HG02798 (cell line): ENCODE measurements around the gene EXOC3L1.

Experiments used
- ATAC-seq: cut with Tn5 transposase; IDR thresholded peaks from one replicate; pipeline ENCODE4 v1.9.1; 2021; ENCODE audit warnings: mild to moderate bottlenecking; ENCODE audit not compliant: unreplicated experiment, poor library complexity

Gene EXOC3L1

DNA sequence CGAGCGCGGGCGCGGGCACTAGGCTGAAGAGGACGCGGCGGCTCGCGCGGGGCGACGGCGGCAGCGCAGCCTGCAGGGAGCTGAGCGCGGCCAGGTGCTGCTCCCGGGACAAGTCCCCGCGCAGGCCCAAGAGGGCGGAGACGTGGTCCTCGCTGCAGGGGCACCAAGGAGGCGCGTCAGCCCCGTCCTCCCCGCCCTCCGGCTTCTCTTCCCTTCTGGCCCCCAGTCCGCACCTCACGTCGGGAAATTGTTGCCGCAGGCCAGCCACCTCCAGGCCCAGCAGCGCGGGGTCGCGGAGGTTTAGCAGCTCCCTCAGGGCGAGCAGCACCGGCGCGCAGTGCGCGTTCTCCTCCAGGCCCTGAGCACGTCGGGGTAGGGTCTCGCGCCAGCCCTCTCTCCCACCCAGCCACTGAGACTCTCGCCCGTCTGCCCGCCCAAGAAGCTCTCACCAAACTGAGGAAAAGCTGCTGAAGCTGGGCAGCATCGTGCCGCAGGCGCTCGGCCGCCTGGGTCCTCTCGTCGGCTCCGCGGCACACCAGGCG lies 5.4 kb downstream of the EXOC3L1 start:
- peak; percentile 4 for ATAC-seq

DNA sequence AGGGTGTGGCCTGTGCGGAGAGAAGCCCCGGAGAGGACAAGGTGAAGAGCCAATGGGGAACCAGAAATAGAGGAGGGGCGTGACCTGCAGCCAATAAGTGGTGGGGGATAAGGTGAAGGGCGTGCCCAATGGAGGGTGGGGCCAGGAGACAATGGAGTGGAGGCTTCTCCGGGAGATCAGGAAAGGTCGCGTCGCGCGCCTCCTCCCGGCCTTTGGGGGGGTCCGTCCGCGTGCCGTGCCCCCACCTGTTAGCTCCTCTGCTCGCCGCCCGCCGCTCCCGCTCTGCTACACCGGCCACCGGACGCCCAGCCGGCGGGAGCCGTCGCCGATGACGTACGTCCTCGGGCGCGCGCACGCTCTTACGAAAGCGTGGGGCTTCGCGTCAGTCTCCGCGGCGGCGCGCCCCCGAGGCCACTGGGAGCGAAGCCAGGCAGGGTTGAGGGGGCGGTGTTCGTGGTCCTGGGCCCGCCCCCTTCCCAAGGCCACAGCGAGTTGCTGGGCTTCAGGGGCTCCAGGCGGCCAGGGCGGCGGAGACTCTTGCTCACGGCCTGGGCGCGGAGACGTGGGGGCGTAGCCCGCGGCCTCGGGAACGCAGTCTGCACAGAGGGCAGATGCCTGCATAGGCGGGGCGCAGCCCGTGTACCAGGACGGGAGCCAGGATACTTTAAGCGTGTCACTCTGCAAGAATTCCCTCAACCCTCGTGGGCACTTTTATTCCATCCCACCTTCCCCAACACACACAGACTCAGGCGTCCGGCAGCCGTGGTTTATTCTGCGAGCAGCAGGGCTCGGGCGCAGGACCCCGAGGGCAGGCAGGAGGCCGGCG lies 6.1 kb downstream of the EXOC3L1 start, which contains the start of gene MATCAP1:
MATCAP1 (minus strand) TSS at position 337 of the 826 bp plus-strand sequence. CDS start 3,353 bp downstream, outside the sequence.
- peak; percentile 93 for ATAC-seq

DNA sequence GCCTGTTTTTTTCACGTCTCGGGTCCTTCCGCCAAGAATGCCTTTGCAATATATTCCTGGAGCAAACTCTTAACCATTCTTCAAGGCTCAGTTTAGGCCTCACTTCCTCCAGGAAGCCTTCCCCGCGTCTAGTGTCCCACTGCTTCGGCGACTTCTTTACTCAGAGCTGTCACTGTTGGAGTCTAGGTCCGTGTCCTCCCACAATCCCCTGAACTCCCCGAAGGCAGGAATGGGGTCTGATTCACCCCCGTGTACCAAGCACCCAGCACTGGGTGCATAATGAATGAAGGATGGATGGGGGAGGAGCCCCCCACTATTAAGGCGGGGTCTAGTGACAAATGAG lies 6.7 kb downstream of the EXOC3L1 start:
- no peak for ATAC-seq

DNA sequence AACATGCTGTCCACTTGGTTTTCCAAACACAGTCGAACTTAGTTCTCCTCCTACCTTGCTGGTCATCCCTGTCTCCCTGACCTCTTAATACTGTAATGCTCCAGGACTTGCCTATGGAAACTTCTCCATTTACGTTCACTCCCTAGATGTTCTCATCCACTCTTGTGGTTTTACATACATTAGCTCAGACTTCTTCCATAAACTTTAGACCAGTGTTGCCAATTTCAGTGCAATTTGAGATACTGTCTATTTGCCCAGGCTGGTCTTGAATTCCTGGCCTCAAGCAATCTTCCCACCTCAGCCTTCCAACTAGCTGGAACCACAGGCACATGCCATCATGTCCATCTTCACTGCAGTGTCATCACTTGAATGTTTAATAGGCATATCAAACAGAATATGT lies 7.6 kb downstream of the EXOC3L1 start:
- no peak for ATAC-seq

DNA sequence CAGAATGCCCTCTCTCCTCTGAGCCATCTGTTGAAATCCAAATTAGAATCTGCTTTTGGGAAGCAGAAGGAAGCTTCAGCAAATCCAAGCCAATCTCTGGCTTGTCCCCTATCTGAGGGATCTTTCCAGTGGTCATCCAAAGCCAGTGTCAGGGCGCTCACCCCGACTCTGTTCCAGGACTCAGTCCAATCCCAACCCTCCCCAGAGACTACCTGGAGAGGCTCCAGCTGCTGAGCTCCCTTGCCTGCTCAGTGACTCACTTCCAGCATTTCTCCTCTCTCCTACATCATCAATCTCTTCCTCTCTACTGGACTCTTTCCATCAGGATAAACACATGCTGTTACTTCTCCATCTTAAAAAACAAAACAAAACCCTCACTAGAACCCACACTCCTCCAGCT lies 8.6 kb downstream of the EXOC3L1 start:
- no peak for ATAC-seq

DNA sequence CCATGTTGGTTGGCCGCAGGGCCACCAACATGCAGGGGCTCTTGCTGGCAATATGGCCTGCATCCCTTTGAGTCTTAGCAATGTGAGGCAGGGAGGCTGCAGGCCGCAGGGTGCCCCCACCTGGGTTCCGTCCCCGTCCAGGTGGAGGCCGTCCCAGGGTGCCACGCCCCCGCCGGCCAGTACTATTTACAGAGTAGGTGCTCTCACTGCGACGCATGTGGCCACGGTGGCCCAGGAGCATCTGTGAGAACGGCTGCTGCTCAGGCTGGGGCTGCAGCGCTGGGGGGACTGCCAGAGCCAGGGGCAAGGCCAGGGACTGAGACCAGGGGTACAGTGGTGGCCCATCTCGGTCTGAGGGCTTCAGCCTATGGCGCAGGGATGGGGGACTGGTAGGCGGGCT lies 9.8 kb downstream of the EXOC3L1 start:
- ATAC-seq = no peak

DNA sequence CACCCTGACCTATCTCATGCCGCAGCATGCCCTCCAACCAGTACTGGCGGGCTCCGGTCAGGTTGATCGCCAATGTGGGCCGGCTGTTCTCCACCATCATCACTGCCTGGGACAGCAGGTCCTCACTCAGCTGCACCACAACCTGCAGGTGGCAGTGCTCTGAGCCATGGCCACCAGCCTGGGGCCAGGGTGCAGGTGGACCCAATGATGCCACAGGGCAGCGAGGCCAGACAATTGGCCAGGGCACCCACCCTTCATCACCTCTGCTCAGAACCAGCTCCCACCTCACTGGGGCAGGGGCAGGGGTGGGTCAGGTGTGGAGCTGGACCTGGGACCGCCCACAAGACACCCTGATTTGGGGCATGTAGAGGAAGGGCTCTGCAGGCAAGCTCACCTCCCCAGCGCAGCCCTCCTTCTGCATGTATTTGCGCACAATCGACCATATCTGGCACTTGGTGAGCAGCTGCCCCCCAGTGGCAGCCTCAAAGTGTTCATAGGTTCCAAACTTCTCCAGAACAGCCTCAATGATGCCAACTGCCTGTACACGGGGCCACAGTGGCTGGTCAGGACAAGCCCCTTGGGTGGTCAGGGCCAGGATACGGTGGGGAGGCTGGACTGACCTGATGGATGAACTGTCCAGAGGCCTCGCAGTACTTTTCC lies 10.4 kb downstream of the EXOC3L1 start:
- no peak for ATAC-seq

DNA sequence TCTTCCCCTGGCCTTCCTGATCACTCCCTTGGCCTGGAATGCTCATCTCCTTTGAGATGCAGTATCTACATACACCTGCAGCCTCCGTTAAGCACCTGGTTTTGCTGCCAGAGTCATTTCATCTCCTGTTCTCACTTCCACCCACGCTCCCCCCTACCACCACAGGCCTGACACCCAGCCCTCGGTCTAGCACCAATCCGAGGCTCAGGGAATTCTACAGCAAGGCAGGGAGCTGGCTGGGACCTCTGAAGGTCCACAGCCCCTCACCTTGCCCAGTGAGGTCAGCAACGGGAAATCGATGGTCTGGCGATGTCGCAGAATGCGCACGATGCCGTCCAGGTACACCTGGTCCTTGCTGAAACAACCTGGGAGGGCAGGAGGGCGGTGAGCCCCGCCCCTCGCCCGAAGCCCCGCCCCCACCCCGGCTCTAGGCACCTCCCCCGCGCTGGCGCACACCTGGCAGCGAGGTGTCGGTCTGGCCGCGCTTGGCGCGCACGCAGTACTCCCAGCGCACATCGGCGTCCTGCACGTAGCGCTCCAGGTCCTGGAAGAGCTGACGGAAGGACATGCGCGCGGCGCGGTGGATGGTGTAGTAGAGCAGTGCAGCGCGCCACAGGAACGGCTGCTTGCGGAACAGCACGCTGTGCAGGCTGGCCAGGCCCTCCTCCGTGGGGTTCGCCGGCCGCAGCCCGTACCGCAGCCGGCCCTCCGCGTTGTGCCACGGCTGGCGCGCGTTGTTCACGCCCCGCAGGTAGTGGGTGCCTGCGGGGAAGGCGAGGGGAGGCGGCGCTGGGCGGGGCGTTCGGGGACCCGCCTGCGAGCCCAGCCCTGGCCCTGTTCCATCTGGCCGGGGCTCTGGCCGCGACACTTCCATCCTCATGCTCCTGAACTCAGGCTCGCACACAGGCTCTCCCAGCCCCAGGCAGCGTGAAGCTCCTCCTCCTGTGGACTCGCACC lies 11.9 kb downstream of the EXOC3L1 start:
- ATAC-seq = no peak

DNA sequence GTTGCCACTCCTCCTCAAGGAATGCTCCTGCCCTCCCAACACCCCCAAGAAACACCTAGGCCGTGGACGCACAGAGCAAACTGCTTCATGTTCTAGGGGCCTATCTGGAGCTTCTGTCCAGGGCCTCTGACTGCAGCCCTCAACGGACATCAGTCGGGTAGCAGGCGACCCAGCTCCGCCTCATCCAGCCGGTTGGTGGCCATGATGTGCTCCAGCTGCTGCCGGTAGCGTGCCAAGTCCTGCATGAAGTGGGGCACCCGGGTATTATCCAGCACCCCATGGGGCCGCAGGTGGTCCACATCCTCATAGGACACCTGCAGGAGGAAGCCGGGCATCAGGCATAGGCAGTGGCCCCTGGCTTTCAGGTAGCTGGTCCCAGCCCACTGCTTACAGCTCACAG lies 13.3 kb downstream of the EXOC3L1 start:
- no peak for ATAC-seq

DNA sequence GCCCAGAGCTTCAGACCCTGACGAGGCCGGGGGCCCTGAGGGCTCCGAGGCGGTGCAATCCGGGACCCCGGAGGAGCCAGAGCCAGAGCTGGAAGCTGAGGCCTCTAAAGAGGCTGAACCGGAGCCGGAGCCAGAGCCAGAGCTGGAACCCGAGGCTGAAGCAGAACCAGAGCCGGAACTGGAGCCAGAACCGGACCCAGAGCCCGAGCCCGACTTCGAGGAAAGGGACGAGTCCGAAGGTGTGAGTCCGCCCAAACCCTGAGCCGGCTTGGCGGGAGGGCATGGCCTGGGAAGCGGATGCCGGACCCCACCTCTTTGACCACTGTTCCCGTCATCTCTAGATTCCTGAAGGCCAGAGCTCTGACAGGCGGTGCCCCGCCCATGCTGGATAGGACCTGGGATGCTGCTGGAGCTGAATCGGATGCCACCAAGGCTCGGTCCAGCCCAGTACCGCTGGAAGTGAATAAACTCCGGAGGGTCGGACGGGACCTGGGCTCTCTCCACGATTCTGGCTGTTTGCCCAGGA lies 15.2 kb downstream of the EXOC3L1 start:
- no peak for ATAC-seq

DNA sequence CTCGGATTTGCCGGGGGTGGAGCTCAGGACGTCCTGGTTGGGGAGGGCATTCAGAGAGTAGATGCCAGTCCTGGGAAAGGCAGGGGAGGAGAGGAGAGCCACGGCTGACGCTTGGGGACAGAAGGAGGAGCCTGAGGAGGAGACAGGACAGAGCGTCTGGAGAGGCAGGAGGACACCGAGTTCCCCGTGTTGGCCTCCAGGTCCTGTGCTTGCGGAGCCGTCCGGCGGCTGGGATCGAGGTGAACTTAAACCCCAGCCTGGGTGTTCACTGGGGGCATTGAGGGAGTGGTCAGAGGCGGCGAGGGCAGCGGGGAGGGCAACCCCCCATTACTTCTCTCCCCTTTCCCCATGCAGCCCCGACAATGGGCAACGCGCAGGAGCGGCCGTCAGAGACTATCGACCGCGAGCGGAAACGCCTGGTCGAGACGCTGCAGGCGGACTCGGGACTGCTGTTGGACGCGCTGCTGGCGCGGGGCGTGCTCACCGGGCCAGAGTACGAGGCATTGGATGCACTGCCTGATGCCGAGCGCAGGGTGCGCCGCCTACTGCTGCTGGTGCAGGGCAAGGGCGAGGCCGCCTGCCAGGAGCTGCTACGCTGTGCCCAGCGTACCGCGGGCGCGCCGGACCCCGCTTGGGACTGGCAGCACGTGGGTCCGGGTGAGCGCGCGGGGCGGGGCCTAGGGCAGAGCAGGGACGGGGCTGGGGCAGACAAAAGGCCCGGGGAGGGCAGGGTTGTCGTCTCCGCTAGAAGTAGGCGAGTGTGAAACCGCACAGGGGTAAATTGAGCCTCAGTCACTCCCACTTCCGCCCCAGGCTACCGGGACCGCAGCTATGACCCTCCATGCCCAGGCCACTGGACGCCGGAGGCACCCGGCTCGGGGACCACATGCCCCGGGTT lies 15.9 kb downstream of the EXOC3L1 start:
- peak; percentile 43 for ATAC-seq

DNA sequence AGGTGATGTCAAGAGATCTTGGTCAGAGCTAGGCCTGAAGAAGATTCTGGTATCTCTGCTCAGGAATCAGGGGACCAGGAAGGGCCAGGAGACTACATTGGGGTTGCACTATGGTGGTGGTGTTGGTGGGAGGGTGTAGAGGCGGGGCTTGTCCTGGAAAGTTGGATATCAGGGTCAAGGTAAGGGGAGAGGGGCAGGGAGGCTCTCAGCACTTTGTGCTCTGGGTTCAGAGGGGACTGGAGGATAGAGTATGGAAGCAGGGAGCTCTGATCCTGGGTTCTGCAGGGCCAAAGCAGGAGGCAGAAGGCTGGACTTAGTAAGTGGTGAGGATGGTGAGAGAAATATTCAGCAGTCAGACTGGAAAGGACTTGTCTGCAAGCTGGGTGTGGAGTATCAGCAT lies 16.6 kb downstream of the EXOC3L1 start:
- ATAC-seq = no peak

DNA sequence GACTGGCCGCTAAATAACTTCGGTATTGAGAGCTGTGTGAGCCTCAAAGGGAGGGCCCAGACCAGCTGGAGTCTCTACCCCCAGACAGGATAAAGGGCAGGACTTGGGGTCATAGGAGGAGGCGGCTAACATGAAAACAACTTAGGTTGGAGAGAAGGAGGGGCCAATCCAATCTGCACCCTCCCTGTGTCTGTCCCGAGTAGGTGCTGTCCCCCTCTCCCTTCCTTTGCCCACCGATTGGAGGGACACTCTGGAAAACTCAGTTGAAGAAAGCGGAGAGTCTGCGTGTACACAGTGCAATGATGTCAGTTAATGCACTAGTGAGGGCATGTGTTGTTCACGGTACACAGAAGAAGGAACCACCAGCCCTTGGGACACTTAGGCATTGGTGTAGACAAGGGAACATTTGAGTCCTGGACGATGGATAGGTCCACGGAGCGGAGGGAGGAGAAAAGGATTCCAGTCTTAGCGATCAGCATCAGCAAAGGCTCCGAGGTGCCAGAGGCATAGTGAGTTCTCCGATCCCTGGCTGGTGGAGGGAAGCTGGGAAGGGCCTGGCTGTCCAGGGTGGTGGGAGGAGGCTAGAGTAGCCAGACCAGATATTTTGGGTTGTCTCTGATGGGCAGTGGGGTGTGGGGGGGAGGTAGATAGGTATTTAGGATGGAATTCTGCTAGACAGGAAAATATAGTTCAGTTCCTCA lies 18.8 kb downstream of the EXOC3L1 start:
- no peak for ATAC-seq

DNA sequence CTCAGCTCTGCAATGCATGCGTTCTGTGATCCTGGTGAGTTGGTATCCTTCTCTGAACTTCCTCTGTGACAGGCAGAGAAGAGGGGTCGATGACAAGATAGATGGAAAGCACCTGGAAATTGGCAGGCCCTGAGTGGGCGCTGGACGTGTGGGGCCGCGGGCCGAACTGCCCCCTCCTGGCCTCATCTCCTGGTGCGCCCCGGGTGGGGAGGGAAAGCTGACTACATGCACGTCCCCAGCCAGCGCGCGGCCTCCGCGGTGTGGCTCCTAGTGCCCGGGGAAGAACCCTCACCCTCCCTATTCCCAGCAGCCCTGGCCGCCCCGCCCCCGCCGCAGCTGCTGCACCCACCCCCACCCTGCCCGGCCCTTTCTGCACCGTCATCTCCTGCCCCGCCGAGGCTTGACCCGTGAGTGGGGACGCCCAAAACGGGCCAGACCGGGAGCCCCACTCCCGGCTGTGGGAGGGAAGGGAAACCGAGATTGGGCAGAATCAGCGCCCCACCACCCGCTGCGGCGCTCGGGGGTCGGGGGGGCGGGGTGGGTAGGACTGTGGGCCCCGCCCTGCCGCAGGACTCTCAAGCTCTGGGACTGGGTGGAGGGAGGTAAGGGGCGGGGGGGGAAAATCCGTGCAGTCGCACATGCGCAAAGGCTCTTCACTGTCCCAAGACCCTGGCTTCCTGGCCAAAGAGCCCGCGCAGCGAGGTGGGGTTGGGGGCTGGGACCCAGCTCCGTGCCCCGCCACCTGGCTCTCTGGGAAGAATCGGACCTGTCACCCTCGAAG lies 19.6 kb downstream of the EXOC3L1 start, which contains the start of gene NOL3:
NOL3 (plus strand) TSS at position 371 of the 781 bp plus-strand sequence.
- peak; percentile 47 for ATAC-seq

DNA sequence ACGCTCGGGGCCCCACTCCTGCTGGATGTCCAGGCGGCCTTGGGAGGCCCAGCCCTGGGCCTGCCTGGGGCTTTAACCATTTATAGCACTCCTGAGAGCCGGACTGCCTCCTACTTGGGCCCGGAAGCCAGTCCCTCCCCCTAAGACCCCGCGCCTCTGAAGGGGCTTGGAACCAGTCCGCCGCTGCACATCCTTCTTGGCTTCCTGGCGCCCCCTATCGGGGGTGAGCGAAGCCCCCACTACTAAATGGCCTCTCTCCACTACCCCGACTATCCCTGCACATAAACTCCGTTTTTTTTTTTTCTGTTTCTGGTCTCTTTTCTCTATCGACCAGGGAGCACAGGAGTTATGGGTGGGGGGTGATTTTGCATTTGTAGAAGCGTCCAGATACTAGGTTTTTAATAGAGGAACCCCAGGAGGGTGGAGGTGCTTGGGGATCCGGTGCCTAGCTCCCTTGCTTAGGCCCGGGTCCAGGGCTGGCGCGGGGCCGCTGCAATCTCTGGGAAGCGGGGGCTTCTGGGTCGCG lies 20.2 kb downstream of the EXOC3L1 start:
- no peak for ATAC-seq

DNA sequence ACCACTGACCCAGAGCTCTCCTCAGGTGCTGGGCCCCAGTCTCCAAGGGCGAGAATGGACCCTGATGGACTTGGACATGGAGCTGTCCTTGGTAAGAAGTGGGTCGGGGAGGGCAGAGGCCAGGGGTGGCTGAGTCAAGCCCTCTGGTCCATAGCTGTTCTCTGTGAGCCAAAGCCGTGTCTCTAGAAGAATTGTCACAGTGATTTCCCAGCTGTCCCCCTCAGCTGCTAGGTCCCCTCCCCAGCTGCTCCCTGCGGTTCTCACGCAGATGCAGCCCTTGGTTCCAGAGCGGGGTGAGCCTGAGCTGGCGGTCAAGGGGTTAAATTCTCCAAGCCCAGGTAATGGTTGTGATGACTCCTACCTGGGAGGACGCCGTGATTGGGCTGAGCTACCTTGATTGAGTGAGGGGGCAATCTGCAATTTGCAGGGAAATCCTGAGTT lies 20.9 kb downstream of the EXOC3L1 start:
- ATAC-seq = no peak

DNA sequence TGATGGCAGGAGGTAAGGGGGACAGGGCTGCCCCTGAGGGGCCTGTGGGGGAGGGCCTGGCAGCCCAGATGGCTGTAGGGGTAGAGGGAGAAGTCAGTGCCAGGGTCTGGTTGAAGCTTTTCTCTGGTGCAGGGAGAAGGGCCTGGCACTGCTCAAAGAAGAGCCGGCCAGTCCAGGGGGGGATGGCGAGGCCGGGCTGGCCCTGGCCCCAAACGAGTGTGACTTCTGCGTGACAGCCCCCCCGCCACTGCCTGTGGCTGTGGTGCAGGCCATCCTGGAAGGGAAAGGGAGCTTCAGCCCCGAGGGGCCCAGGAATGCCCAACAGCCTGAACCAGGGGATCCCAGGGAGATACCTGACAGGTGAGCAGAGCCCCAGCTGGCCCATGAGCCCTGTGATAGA lies 22.3 kb downstream of the EXOC3L1 start:
- no peak for ATAC-seq
